ENCODE results near the gene MED10. TPM values are rescaled to one million over a fixed set of nuclear protein-coding genes. Genes with fewer than 3 reads are reported as not detected.

The MED10 gene
- total RNA-seq, 1 donor from 2014 or later, result 29.4 TPM

GRCh38 chr5:6373081-6373846, 5.1 kb downstream of the MED10 start:
- peaks cover 17% of the 10 kb centered on the region for H3K4me1 Mint-ChIP-seq
- peak overlapping the region; percentile 6 for H3K4me3 Mint-ChIP-seq
- no peak for TF ChIP-seq CTCF (conservative IDR thresholded peaks at IDR 0.05)
- peaks cover 28% of the 10 kb centered on the region for H3K36me3 Mint-ChIP-seq (ENCODE audit: low read depth)
- H3K27ac Mint-ChIP-seq (ENCODE audit: unreplicated experiment), result no peak overlapping the region
- H3K9me3 Mint-ChIP-seq, result no peaks in the 10 kb centered on the region
- no peaks in the 10 kb centered on the region for H3K27me3 Mint-ChIP-seq (ENCODE audit: low read depth)
- DNase-seq (ENCODE audit: low read depth, low spot score), result no peak

- Mint-ChIP-seq H3K4me1 (peaks cover 10% of the 10 kb centered on the region), H3K36me3 (ENCODE audit: low read depth) (peaks cover 28% of the 10 kb centered on the region), H3K9me3 (no peaks in the 10 kb centered on the region), H3K4me3 (no peak overlapping the region), H3K27ac (ENCODE audit: unreplicated experiment) (no peak overlapping the region), H3K27me3 (ENCODE audit: low read depth) (no peaks in the 10 kb centered on the region)
- DNase-seq (ENCODE audit: low read depth, low spot score), result no peak
- no peak for TF ChIP-seq CTCF (conservative IDR thresholded peaks at IDR 0.05)
Measured at GRCh38 chr5:6372251-6373080, 5.9 kb downstream of the MED10 start.

GRCh38 chr5:6371079-6371810, 7.1 kb downstream of the MED10 start:
- H3K27ac Mint-ChIP-seq (ENCODE audit: unreplicated experiment), result no peak overlapping the region
- H3K4me3 Mint-ChIP-seq, result no peak overlapping the region
- no peak for DNase-seq (ENCODE audit: low read depth, low spot score)
- H3K27me3 Mint-ChIP-seq (ENCODE audit: low read depth), result no peaks in the 10 kb centered on the region
- TF ChIP-seq CTCF (conservative IDR thresholded peaks at IDR 0.05), result no peak
- H3K4me1 Mint-ChIP-seq, result peaks cover under 1% of the 10 kb centered on the region
- H3K9me3 Mint-ChIP-seq, result no peaks in the 10 kb centered on the region
- peaks cover 26% of the 10 kb centered on the region for H3K36me3 Mint-ChIP-seq (ENCODE audit: low read depth)

GRCh38 chr5:6370580-6370979, 7.8 kb downstream of the MED10 start:
- DNase-seq (ENCODE audit: low read depth, low spot score), result no peak
- peaks cover 23% of the 10 kb centered on the region for H3K36me3 Mint-ChIP-seq (ENCODE audit: low read depth)
- H3K27me3 Mint-ChIP-seq (ENCODE audit: low read depth), result no peaks in the 10 kb centered on the region
- no peak overlapping the region for H3K27ac Mint-ChIP-seq (ENCODE audit: unreplicated experiment)
- no peaks in the 10 kb centered on the region for H3K4me1 Mint-ChIP-seq
- no peak overlapping the region for H3K4me3 Mint-ChIP-seq
- no peak for TF ChIP-seq CTCF (conservative IDR thresholded peaks at IDR 0.05)
- no peaks in the 10 kb centered on the region for H3K9me3 Mint-ChIP-seq

DNA sequence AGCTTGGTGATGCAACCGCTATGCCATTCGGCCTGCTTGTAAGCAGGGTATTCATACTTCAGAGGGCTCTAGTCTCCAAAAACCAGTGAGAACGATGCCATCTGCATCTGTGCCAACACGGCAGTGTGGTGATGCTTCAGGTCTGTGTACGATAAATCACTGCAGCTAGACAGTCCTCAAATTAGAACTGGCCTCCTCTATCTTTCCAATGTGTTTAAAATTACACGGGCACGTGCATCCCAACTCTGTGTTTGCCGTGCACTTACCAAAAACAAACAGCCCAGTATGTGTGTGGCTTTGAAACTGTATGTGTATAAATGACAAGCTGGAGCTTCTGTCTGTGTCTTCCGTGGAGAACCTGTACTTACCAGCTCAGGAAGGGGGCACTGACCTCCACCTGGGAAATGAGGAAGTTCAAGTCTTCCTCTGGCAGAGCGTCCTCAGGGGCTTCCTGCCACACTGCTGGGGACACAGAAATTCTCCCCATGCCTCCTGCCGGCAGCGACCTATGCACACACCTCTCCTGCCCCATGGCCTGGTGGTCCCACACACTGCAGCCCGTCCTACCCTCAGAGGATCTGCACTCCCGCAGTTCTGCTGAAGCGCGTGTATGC, 12.3 kb downstream of the MED10 start:
- Mint-ChIP-seq H3K4me3 (no peak overlapping the region), H3K27ac (ENCODE audit: unreplicated experiment) (no peak overlapping the region), H3K9me3 (no peaks in the 10 kb centered on the region), H3K27me3 (ENCODE audit: low read depth) (no peaks in the 10 kb centered on the region), H3K4me1 (no peaks in the 10 kb centered on the region), H3K36me3 (ENCODE audit: low read depth) (peaks cover 7% of the 10 kb centered on the region)
- DNase-seq (ENCODE audit: low read depth, low spot score), result no peak
- TF ChIP-seq CTCF (conservative IDR thresholded peaks at IDR 0.05), result no peak
